Ammon's horn (tissue), 1 donor: ENCODE data around the gene USP2.
"Not testable (repeated sequence)": the region's sequence is repeated elsewhere in the genome, so short reads cannot be mapped to it uniquely, and the experiment has no call there.

ENCODE experiments used
- DNase-seq: peaks from one replicate; pipeline ENCODE4 v3.0.0-alpha.2; 2016; ENCODE audit warnings: low spot score

The USP2 gene

GRCh38 chr11:119412072-119412471 is 30.6 kb upstream of the USP2 start:
- DNase-seq, result no peak

- no peak for DNase-seq
These were observed 29.0 kb upstream of the USP2 start for GRCh38 chr11:119410501-119410900.

GRCh38 chr11:119409731-119410130 is 28.2 kb upstream of the USP2 start:
- no peak for DNase-seq

- no peak for DNase-seq
These were observed 24.5 kb upstream of the USP2 start for GRCh38 chr11:119406005-119406404.

- not testable (repeated sequence) for DNase-seq
These were observed 24.0 kb upstream of the USP2 start for GRCh38 chr11:119405448-119405847.

- DNase-seq, result no peak
These were observed 23.4 kb upstream of the USP2 start for GRCh38 chr11:119404872-119405271.

GRCh38 chr11:119403021-119403420 is 21.5 kb upstream of the USP2 start:
- no peak for DNase-seq

- no peak for DNase-seq
These were observed 21.0 kb upstream of the USP2 start for GRCh38 chr11:119402470-119402869.

- DNase-seq, result no peak
These were observed 19.4 kb upstream of the USP2 start for GRCh38 chr11:119400860-119401259.

- no peak for DNase-seq
These were observed 16.2 kb upstream of the USP2 start for GRCh38 chr11:119397740-119398139.

GRCh38 chr11:119396835-119397234 is 15.3 kb upstream of the USP2 start:
- no peak for DNase-seq

- no peak for DNase-seq
These were observed 9.8 kb upstream of the USP2 start for GRCh38 chr11:119391275-119391674.

- no peak for DNase-seq
These were observed 8.2 kb upstream of the USP2 start for GRCh38 chr11:119389611-119390254.

GRCh38 chr11:119388103-119388502 is 6.6 kb upstream of the USP2 start:
- no peak for DNase-seq

- no peak for DNase-seq
These were observed 2.8 kb upstream of the USP2 start for GRCh38 chr11:119384332-119384731.

- DNase-seq, result not testable (repeated sequence)
These were observed 1.0 kb upstream of the USP2 start for GRCh38 chr11:119382513-119382912.

- no peak for DNase-seq
These were observed 611 bp upstream of the USP2 start for GRCh38 chr11:119382101-119382500.

- no peak for DNase-seq
These were observed 686 bp downstream of the USP2 start for GRCh38 chr11:119380827-119381180.

GRCh38 chr11:119380160-119380826 is 1.2 kb downstream of the USP2 start:
- no peak for DNase-seq

GRCh38 chr11:119378851-119379465 is 2.5 kb downstream of the USP2 start:
- DNase-seq, result no peak

- DNase-seq, result no peak
These were observed 3.4 kb downstream of the USP2 start for GRCh38 chr11:119377961-119378667.

- no peak for DNase-seq
These were observed 4.2 kb downstream of the USP2 start for GRCh38 chr11:119377112-119377901.
